SK-N-SH (cell line): Measurements from ENCODE around the gene IFNL3. TPM values are rescaled to one million over a fixed set of nuclear protein-coding genes. Genes with fewer than 3 reads are reported as not detected.

Experiments used
- CTCF ChIA-PET: fragments of 300-600, 350-600 bp; formaldehyde crosslinking; extraction: SDS; loops from one replicate; lab custom pipeline; 2021; lab: Yijun Ruan, JAX
- POLR2A ChIA-PET: fragments of 350-600 bp; sonication (Branson Sonifier 250); formaldehyde crosslinking; extraction: SDS; loops from one replicate; lab custom pipeline; 2020; ENCODE audit warnings: antibody characterized with exemption, inconsistent platforms; lab: Yijun Ruan, JAX
- DNase-seq: peaks from one replicate; pipeline ENCODE4 v3.0.0; 2012
- H2AFZ ChIP-seq: fragments of 200-600 bp; sonication (generic); 2 replicates; pipeline ENCODE4 v1.8.1; 2016; ENCODE audit warnings: antibody characterized with exemption, mild to moderate bottlenecking, low read depth
- H3F3A ChIP-seq: fragments of 200-600 bp; sonication (generic); replicated peaks from 2 replicates; pipeline ENCODE3; 2016; ENCODE audit warnings: antibody characterized with exemption, mild to moderate bottlenecking; ENCODE audit not compliant: insufficient read depth
- H3K27ac ChIP-seq, 2 experiments: fragments of 200-500 bp in 1 of 2; fragments of 200-600 bp in 1 of 2; sonication (Bioruptor generic) in 1 of 2; sonication (generic), shearing (Covaris generic) in 1 of 2; 2 replicates each; pipeline versions ENCODE4 v1.5.1 to v1.6.1; 2014 to 2016; ENCODE audit warnings: low read depth in 2 of 2, inconsistent platforms in 1 of 2, low read length in 1 of 2, mild to moderate bottlenecking in 1 of 2, mixed read lengths in 1 of 2
- H3K27me3 ChIP-seq: fragments of 200-600 bp; sonication (generic), shearing (Covaris generic); 2 replicates; pipeline ENCODE4 v1.6.1; 2016; ENCODE audit warnings: mixed run types; ENCODE audit not compliant: insufficient read depth
- H3K36me3 ChIP-seq, 2 experiments: fragments of 200-500 bp in 1 of 2; fragments of 200-600 bp in 1 of 2; sonication (Bioruptor generic) in 1 of 2; sonication (generic) in 1 of 2; replicated peaks in 1 of 2; 2 replicates each; pipeline versions ENCODE3 to v1.5.1; 2014 to 2016; ENCODE audit warnings: low read length in 1 of 2, mild to moderate bottlenecking in 1 of 2; ENCODE audit not compliant: insufficient read depth in 2 of 2, control insufficient read depth in 1 of 2
- H3K4me1 ChIP-seq, 2 experiments: fragments of 200-500 bp in 1 of 2; fragments of 200-600 bp in 1 of 2; sonication (Bioruptor generic) in 1 of 2; sonication (generic), shearing (Covaris generic) in 1 of 2; 2 replicates each; pipeline versions ENCODE4 v1.5.1 to v1.6.1; 2014 to 2016; ENCODE audit warnings: low read depth in 1 of 2, low read length in 1 of 2, mixed run types in 1 of 2; ENCODE audit not compliant: insufficient read depth in 2 of 2, control insufficient read depth in 1 of 2
- H3K4me2 ChIP-seq: fragments of 200-600 bp; sonication (generic), shearing (Covaris generic); 2 replicates; pipeline ENCODE4 v1.6.1; 2017; ENCODE audit warnings: mixed run types
- H3K4me3 ChIP-seq, 2 experiments: fragments of 200-500 bp in 1 of 2; fragments of 200-600 bp in 1 of 2; sonication (Bioruptor generic) in 1 of 2; sonication (generic), shearing (Covaris generic) in 1 of 2; 2 replicates each; pipeline versions ENCODE4 v1.5.1 to v1.8.1; 2014 to 2016; ENCODE audit warnings: low read depth in 2 of 2, inconsistent platforms in 1 of 2, low read length in 1 of 2, mild to moderate bottlenecking in 1 of 2, mixed read lengths in 1 of 2, moderate library complexity in 1 of 2
- H3K79me2 ChIP-seq: fragments of 200-600 bp; sonication (generic); 2 replicates; pipeline ENCODE4 v1.8.1; 2017; ENCODE audit warnings: mild to moderate bottlenecking; ENCODE audit not compliant: insufficient read depth
- H3K9ac ChIP-seq: fragments of 200-600 bp; sonication (generic); 2 replicates; pipeline ENCODE4 v1.6.1; 2017; ENCODE audit warnings: mixed run types
- H3K9me2 ChIP-seq: fragments of 200-600 bp; sonication (generic); 2 replicates; pipeline ENCODE4 v1.6.1; 2017; ENCODE audit warnings: mixed run types
- H3K9me3 ChIP-seq: fragments of 200-600 bp; sonication (generic); 2 replicates; pipeline ENCODE4 v1.6.1; 2017; ENCODE audit warnings: mixed run types, mild to moderate bottlenecking, moderate library complexity
- H4K20me1 ChIP-seq: fragments of 200-600 bp; sonication (generic); 2 replicates; pipeline ENCODE4 v1.6.1; 2017; ENCODE audit warnings: mild to moderate bottlenecking, mixed run types; ENCODE audit not compliant: insufficient read depth
- ELF1 ChIP-seq: IDR thresholded peaks from 2 replicates; pipeline ENCODE4 v1.4.0; 2012
- EP300 ChIP-seq, 2 experiments: IDR thresholded peaks; 2 replicates each; pipeline versions ENCODE4 v1.4.0 to v1.6.1; 2012; ENCODE audit warnings: borderline replicate concordance in 1 of 2, low read depth in 1 of 2, low read length in 1 of 2
- EZH2phosphoT487 ChIP-seq: fragments of 200-600 bp; sonication (generic); IDR thresholded peaks from 2 replicates; pipeline ENCODE4 v1.6.1; 2017; ENCODE audit warnings: low read depth, mixed run types, mild to moderate bottlenecking, antibody characterized with exemption, moderate library complexity, borderline replicate concordance
- FOXM1 ChIP-seq: IDR thresholded peaks from 2 replicates; pipeline ENCODE4 v1.4.0; 2012; ENCODE audit warnings: low read depth, mild to moderate bottlenecking
- GABPA ChIP-seq: IDR thresholded peaks from 2 replicates; pipeline ENCODE4 v1.4.0; 2012; ENCODE audit warnings: low read depth, mild to moderate bottlenecking
- GATA2 ChIP-seq: sonication (generic); formaldehyde crosslinking; IDR thresholded peaks from 2 replicates; pipeline ENCODE4 v1.5.0; 2020; ENCODE audit warnings: mild to moderate bottlenecking, missing genetic modification reagents
- MXI1 ChIP-seq: IDR thresholded peaks from 2 replicates; pipeline ENCODE4 v1.6.1; 2012; ENCODE audit warnings: mild to moderate bottlenecking, low read depth, low read length, improper control_type of control experiment
- POLR2AphosphoS5 ChIP-seq: IDR thresholded peaks from 2 replicates; pipeline ENCODE4 v1.6.1; 2012; ENCODE audit warnings: low read depth, low read length
- RAD21 ChIP-seq: IDR thresholded peaks from 2 replicates; pipeline ENCODE4 v1.6.1; 2012; ENCODE audit warnings: mild to moderate bottlenecking, low read length
- RCOR1 ChIP-seq: fragments of 150-350 bp; IDR thresholded peaks from 2 replicates; pipeline ENCODE4 v1.6.1; 2017; ENCODE audit warnings: antibody characterized with exemption, low read length
- RFX5 ChIP-seq: IDR thresholded peaks from 2 replicates; pipeline ENCODE4 v1.6.1; 2012; ENCODE audit warnings: mild to moderate bottlenecking, improper control_type of control experiment, low read length
- SIN3A ChIP-seq: IDR thresholded peaks from 2 replicates; pipeline ENCODE4 v1.6.1; 2012; ENCODE audit warnings: low read depth, mild to moderate bottlenecking, low read length, moderate library complexity, borderline replicate concordance
- SMC3 ChIP-seq: IDR thresholded peaks from 2 replicates; pipeline ENCODE4 v1.6.1; 2012; ENCODE audit warnings: low read depth, low read length, improper control_type of control experiment
- TCF12 ChIP-seq: IDR thresholded peaks from 2 replicates; pipeline ENCODE4 v1.4.0; 2012
- TEAD4 ChIP-seq: IDR thresholded peaks from 2 replicates; pipeline ENCODE4 v1.4.0; 2012; ENCODE audit warnings: mild to moderate bottlenecking, borderline replicate concordance; ENCODE audit not compliant: insufficient read depth
- USF2 ChIP-seq: fragments of 150-350 bp; IDR thresholded peaks from 2 replicates; pipeline ENCODE4 v1.6.1; 2017; ENCODE audit warnings: antibody characterized with exemption, low read length, low read depth, borderline replicate concordance
- WGBS: methylation state at CpG from one replicate; pipeline ENCODE4 v1.1.6; 2017; ENCODE audit warnings: low lambda C conversion rate; 5-methylcytosine and 5-hydroxymethylcytosine counted together
- polyA plus RNA-seq, 3 experiments: library from polyadenylated mRNA; depleted of rRNA; stranded (reverse); fragments of >200 nt; gene quantifications; 2 replicates each; pipeline ENCODE4 v1.2.3, GENCODE V29; 2012
- TF ChIP-seq, protein P1 (sequence below): IDR thresholded peaks from 2 replicates; pipeline ENCODE4 v1.4.0; 2012; ENCODE audit warnings: low read depth
- TF ChIP-seq, protein P2 (sequence below): IDR thresholded peaks from 2 replicates; pipeline ENCODE4 v1.4.0; 2012; ENCODE audit warnings: low read depth, borderline replicate concordance
- TF ChIP-seq, protein P3 (sequence below): IDR thresholded peaks from 2 replicates; pipeline ENCODE4; 2012

IFNL3 gene
- polyA plus RNA-seq, 1 of the 3 experiments (the other 2 are of a cell fraction), result not detected

DNA sequence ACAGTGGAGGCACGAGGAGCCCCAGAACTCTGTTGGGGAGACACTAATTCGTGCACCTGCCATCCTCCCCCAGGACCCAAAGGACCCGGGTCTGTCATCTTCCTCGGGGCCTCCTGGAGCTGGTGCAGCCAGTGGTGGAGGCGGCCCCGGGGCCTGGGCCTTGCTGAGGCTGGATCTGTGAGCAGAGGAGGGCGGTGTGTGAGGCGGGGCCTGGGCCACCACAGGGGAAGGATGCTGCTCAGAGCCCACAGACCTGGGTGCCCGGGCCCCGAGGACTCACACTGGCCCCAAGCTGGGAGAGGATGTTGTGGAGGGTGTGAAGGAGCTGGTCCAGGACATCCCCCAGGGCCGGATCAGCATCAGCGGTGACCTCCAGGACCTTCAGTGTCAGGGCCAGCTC is 8.3 kb downstream of the IFNL3 start:
- Histone ChIP-seq H3K36me3 (no peaks in the 10 kb centered on the region), H3K79me2 (no peaks in the 10 kb centered on the region), H3K9me3 (no peaks in the 10 kb centered on the region), H3K4me2 (no peak overlapping the region)
- TF ChIP-seq, protein P1, sequence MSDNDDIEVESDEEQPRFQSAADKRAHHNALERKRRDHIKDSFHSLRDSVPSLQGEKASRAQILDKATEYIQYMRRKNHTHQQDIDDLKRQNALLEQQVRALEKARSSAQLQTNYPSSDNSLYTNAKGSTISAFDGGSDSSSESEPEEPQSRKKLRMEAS, result no peak
- TF ChIP-seq GABPA (no peak), EP300 (IDR thresholded peaks at IDR 0.05; ENCODE audit: borderline replicate concordance in 1 of 2, low read depth in 1 of 2, low read length in 1 of 2) (no peak), SMC3 (no peak), RAD21 (no peak), MXI1 (no peak), POLR2AphosphoS5 (no peak), GATA2 (CRISPR knock-in tag) (no peak), TEAD4 (no peak), TCF12 (no peak), RCOR1 (no peak)
- TF ChIP-seq, protein P2, sequence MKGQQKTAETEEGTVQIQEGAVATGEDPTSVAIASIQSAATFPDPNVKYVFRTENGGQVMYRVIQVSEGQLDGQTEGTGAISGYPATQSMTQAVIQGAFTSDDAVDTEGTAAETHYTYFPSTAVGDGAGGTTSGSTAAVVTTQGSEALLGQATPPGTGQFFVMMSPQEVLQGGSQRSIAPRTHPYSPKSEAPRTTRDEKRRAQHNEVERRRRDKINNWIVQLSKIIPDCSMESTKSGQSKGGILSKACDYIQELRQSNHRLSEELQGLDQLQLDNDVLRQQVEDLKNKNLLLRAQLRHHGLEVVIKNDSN, result no peak
- TF ChIP-seq, all 33 proteins: peak for 0
- CTCF ChIA-PET, result no interaction called here
- WGBS, result 48% methylated on average over 11 of the region's 12 CpGs
- POLR2A ChIA-PET, result no interaction called here
- Histone ChIP-seq H3K4me1 (no peaks in the 10 kb centered on the region), H4K20me1 (no peaks in the 10 kb centered on the region), H3K27me3 (no peaks in the 10 kb centered on the region; the same call in 1 of the 2 replicates), H3K4me3 (no peak overlapping the region), H3K27ac (no peak overlapping the region), H3F3A (no peaks in the 10 kb centered on the region), H3K9ac (no peak overlapping the region), H3K9me2 (no peaks in the 10 kb centered on the region), H2AFZ (no peak overlapping the region)
- no peak for DNase-seq

- ChIA-PET POLR2A (no interaction called here), CTCF (no interaction called here)
- Histone ChIP-seq H3K4me2 (no peak overlapping the region), H3K27me3 (no peaks in the 10 kb centered on the region), H4K20me1 (no peaks in the 10 kb centered on the region), H3K9ac (no peak overlapping the region), H2AFZ (no peak overlapping the region), H3K79me2 (no peaks in the 10 kb centered on the region), H3K36me3 (no peaks in the 10 kb centered on the region), H3F3A (no peaks in the 10 kb centered on the region), H3K4me3 (no peak overlapping the region), H3K9me2 (no peaks in the 10 kb centered on the region), H3K27ac (no peak overlapping the region), H3K9me3 (no peaks in the 10 kb centered on the region), H3K4me1 (no peaks in the 10 kb centered on the region)
- TF ChIP-seq RFX5 (no peak), ELF1 (no peak), RAD21 (no peak), TCF12 (no peak), FOXM1 (no peak), TEAD4 (no peak), EP300 (IDR thresholded peaks at IDR 0.05; ENCODE audit: borderline replicate concordance in 1 of 2, low read depth in 1 of 2, low read length in 1 of 2) (no peak), SIN3A (no peak), USF2 (no peak), EZH2phosphoT487 (no peak)
- TF ChIP-seq, protein P3, sequence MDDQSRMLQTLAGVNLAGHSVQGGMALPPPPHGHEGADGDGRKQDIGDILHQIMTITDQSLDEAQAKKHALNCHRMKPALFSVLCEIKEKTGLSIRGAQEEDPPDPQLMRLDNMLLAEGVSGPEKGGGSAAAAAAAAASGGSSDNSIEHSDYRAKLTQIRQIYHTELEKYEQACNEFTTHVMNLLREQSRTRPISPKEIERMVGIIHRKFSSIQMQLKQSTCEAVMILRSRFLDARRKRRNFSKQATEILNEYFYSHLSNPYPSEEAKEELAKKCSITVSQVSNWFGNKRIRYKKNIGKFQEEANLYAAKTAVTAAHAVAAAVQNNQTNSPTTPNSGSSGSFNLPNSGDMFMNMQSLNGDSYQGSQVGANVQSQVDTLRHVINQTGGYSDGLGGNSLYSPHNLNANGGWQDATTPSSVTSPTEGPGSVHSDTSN, result no peak
- WGBS, result 41% methylated on average over 5 of the region's 5 CpGs
- DNase-seq, result no peak
Observed at GRCh38 chr19:39232708-39233107, 12.1 kb downstream of the IFNL3 start.
